T-cell (primary cell): Measurements from ENCODE around the gene ARPC4. TPM values are rescaled to one million over a fixed set of nuclear protein-coding genes. Genes with fewer than 3 reads are reported as not detected.

Source experiments
- ATAC-seq, 4 experiments: fragments of 200-7000 bp in 3 of 4; fragments of 150-1000 bp in 1 of 4; cut with Tn5 transposase; replicated peaks in 1 of 4; 1 replicate in 3 of 4; 2 replicates in 1 of 4; pipeline ENCODE4 v1.10.0; 2021; ENCODE audit warnings: moderate library complexity in 3 of 4, mild to moderate bottlenecking in 2 of 4, moderate number of reproducible peaks in 1 of 4
- CTCF ChIA-PET, 2 donors: fragments of 300-600 bp; sonication (Branson Sonifier 250); formaldehyde crosslinking; loops; one replicate each; lab custom pipeline; 2022; ENCODE audit warnings: antibody characterized with exemption in 2 of 2; lab: Charles Lee
- POLR2A ChIA-PET, 2 donors: fragments of 300-600 bp; sonication (Branson Sonifier 250); formaldehyde crosslinking; loops; one replicate each; lab custom pipeline; 2022; ENCODE audit warnings: antibody characterized with exemption in 2 of 2; lab: Charles Lee
- DNase-seq, 35 experiments: peaks; one replicate each; pipeline versions ENCODE4 v3.0.0 to v3.0.0-alpha.2; 2013 to 2023
- H3K27ac ChIP-seq: one replicate; pipeline ENCODE4 v1.5.1; 2013; ENCODE audit warnings: low read length
- H3K27me3 ChIP-seq, 2 experiments: replicated peaks in 1 of 2; 1 replicate in 1 of 2; 2 replicates in 1 of 2; pipeline versions ENCODE4 v1.6.1 to v1.7.0; 2013; ENCODE audit warnings: low read length in 1 of 2, mixed read lengths in 1 of 2; ENCODE audit not compliant: control insufficient read depth in 2 of 2, insufficient read depth in 2 of 2; ENCODE audit errors: extremely low read depth in 1 of 2
- H3K36me3 ChIP-seq, 2 donors: 1 replicate in 1 of 2; 2 replicates in 1 of 2; pipeline versions ENCODE4 v1.6.1 to v1.7.0; 2013; ENCODE audit warnings: low read length in 1 of 2; ENCODE audit not compliant: control insufficient read depth in 2 of 2, insufficient read depth in 1 of 2; ENCODE audit errors: extremely low read depth in 1 of 2
- H3K4me1 ChIP-seq, 2 experiments: 1 replicate in 1 of 2; 2 replicates in 1 of 2; pipeline versions ENCODE4 v1.6.1 to v1.7.0; 2013; ENCODE audit warnings: low read length in 2 of 2, mixed read lengths in 1 of 2; ENCODE audit not compliant: insufficient read depth in 2 of 2, control insufficient read depth in 1 of 2; ENCODE audit errors: extremely low read depth in 1 of 2
- H3K4me3 ChIP-seq, 2 donors: 1 replicate in 1 of 2; 2 replicates in 1 of 2; pipeline versions ENCODE4 v1.5.1 to v1.7.0; 2013; ENCODE audit warnings: mild to moderate bottlenecking in 2 of 2, low read length in 1 of 2, moderate library complexity in 1 of 2; ENCODE audit not compliant: control insufficient read depth in 1 of 2; ENCODE audit errors: extremely low read depth in 1 of 2
- H3K9me3 ChIP-seq: 2 replicates; pipeline ENCODE4 v1.7.0; 2013
- H3K27ac Mint-ChIP-seq, 2 donors: one replicate each; pipeline ENCODE4 v1.8.0; 2020 to 2021; ENCODE audit warnings: mild to moderate bottlenecking in 2 of 2, mixed read lengths in 2 of 2
- H3K27me3 Mint-ChIP-seq, 2 donors: one replicate each; pipeline ENCODE4 v1.8.0; 2021 to 2022; ENCODE audit warnings: mixed read lengths in 2 of 2
- H3K36me3 Mint-ChIP-seq: one replicate; pipeline ENCODE4 v1.8.0; 2021; ENCODE audit warnings: mixed read lengths
- H3K4me1 Mint-ChIP-seq, 3 donors: one replicate each; pipeline ENCODE4 v1.8.0; 2020 to 2022; ENCODE audit warnings: mixed read lengths in 3 of 3, mild to moderate bottlenecking in 1 of 3
- H3K4me3 Mint-ChIP-seq, 3 donors: one replicate each; pipeline ENCODE4 v1.8.0; 2020 to 2022; ENCODE audit warnings: mild to moderate bottlenecking in 3 of 3, mixed read lengths in 3 of 3, moderate library complexity in 3 of 3
- H3K9me3 Mint-ChIP-seq, 3 donors: one replicate each; pipeline ENCODE4 v1.8.0; 2020 to 2022; ENCODE audit warnings: mixed read lengths in 3 of 3
- WGBS: methylation state at CpG from one replicate; pipeline ENCODE4 v1.1.5; 2013; ENCODE audit warnings: missing lambda C conversion rate; ENCODE audit not compliant: insufficient coverage; 5-methylcytosine and 5-hydroxymethylcytosine counted together
- total RNA-seq, 35 experiments: library from RNA in 6 of 35; stranded (reverse) in 6 of 35; fragments of 120-200 nt in 1 of 35; gene quantifications; one replicate each; pipeline versions ENCODE4 v1.2.1 to v1.2.4 and lab custom pipeline; 2013 to 2026

Gene ARPC4
- total RNA-seq, 5 donors from 2014 or later (not counting 1 experiment from before 2014, with no cell fraction given): 144 to 160 (median 147) TPM

DNA sequence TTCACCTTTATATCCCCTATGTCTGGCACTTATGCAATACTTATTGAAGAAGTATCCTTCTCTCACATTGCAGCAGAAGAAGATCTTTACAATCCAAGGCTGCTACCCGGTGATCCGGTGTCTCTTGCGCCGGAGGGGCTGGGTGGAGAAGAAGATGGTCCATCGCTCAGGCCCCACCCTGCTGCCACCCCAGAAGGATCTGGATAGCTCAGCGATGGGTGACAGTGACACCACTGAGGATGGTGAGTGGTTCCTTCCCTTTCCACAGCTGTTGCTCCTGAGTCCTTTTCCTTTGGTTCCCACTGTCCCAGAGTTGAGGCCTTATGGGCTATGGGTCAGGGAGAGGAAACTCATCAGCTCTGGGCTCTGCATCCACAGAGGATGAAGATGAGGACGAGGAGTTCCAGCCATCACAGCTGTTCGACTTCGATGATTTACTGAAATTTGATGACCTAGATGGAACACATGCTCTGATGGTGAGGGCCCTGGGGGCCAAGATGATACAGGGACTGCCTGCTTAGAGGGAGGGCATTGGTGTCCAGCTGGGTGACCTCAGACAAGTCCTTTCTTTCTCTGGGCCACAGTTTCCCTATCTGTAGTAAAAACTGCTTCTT, 20.1 kb downstream of the ARPC4 start:
- Histone ChIP-seq H3K27ac (no peak overlapping the region), H3K4me3 (no peak overlapping the region), H3K36me3 (peaks cover 0 to 5% of the 10 kb centered on the region in 2 donors), H3K27me3 (no peaks in the 10 kb centered on the region), H3K4me1 (peaks cover 3 to 26% of the 10 kb centered on the region in 2 experiments), H3K9me3 (no peaks in the 10 kb centered on the region)
- Mint-ChIP-seq H3K27ac (no peak overlapping the region), H3K27me3 (no peaks in the 10 kb centered on the region), H3K36me3 (peaks cover 4% of the 10 kb centered on the region), H3K9me3 (no peaks in the 10 kb centered on the region), H3K4me1 (peaks cover 27 to 34% (median 33%) of the 10 kb centered on the region in 3 donors), H3K4me3 (no peak overlapping the region)
- DNase-seq (no peak), ATAC-seq (no peak)
- ChIA-PET POLR2A (no interaction called here), CTCF (no interaction called here)
- WGBS: 97% methylated on average over 4 of the region's 9 CpGs

DNA sequence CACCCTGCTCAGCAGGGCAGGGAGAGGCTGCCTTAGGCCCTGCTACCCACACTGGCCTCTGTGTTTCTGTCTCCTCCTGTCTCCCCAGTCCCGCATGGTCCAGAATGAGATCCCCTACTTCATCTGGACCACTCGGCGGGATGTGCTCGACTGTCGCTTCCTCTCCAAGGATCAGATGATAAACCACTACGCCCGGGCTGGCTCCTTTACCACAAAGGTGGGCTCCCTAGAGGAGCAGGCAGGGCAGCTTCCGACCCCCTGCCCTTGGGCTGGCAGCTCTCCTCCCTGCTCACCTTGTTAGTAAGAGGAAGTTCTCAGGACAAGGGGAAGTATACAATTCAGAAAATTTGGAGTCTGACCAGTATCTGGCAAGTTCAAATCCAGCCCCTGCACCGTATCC, 23.1 kb downstream of the ARPC4 start:
- Histone ChIP-seq H3K36me3 (peaks cover 2 to 5% of the 10 kb centered on the region in 2 donors), H3K27me3 (no peaks in the 10 kb centered on the region), H3K4me1 (no peaks in the 10 kb centered on the region), H3K4me3 (no peak overlapping the region), H3K9me3 (no peaks in the 10 kb centered on the region), H3K27ac (no peak overlapping the region)
- Mint-ChIP-seq H3K4me1 (peaks cover 5 to 10% (median 8%) of the 10 kb centered on the region in 3 donors), H3K9me3 (no peaks in the 10 kb centered on the region), H3K27ac (no peak overlapping the region), H3K4me3 (no peak overlapping the region), H3K27me3 (no peaks in the 10 kb centered on the region), H3K36me3 (peaks cover 10% of the 10 kb centered on the region)
- ChIA-PET CTCF (no interaction called here), POLR2A (no interaction called here)
- WGBS: 100% methylated on average over 1 of the region's 9 CpGs
- DNase-seq (no peak), ATAC-seq (no peak)

DNA sequence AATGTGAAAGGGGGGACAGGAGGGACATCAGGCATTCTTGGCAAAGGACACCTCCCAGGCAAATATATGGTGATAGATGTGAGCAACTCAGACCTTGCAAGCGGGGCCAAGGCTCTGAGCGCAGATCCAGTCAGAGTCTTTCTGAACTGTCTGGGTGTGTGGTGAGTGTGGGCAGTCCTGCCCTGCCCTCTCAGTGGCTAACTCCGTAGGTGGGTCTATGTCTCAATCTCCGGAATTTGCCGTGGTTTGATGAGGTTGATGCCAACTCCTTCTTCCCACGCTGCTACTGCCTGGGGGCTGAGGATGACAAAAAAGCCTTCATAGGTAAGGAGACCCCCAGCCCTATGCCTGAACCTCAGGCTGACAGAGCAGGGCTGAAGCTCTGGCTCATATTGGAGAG, 24.6 kb downstream of the ARPC4 start:
- no peaks in the 10 kb centered on the region for H3K9me3 ChIP-seq
- Mint-ChIP-seq H3K27me3 (no peaks in the 10 kb centered on the region), H3K4me3 (no peak overlapping the region), H3K9me3 (no peaks in the 10 kb centered on the region), H3K27ac (no peak overlapping the region), H3K4me1 (peaks cover 0 to 4% (median 0%) of the 10 kb centered on the region in 3 donors), H3K36me3 (peaks cover 10% of the 10 kb centered on the region)
- ChIA-PET POLR2A (no interaction called here), CTCF (interaction anchor here (0.6 kb wide), 2 partner anchors 13 to 28 kb away, joined by 3 read pairs; no protein-coding TSS in a partner anchor)
- H3K4me3 ChIP-seq: no peak overlapping the region
- WGBS: 100% methylated on average over 2 of the region's 6 CpGs
- no peak overlapping the region for H3K27ac ChIP-seq
- ATAC-seq (no peak), DNase-seq (no peak)
- peaks cover 2 to 9% of the 10 kb centered on the region in 2 donors for H3K36me3 ChIP-seq
- H3K27me3 ChIP-seq: no peaks in the 10 kb centered on the region
- no peaks in the 10 kb centered on the region for H3K4me1 ChIP-seq

DNA sequence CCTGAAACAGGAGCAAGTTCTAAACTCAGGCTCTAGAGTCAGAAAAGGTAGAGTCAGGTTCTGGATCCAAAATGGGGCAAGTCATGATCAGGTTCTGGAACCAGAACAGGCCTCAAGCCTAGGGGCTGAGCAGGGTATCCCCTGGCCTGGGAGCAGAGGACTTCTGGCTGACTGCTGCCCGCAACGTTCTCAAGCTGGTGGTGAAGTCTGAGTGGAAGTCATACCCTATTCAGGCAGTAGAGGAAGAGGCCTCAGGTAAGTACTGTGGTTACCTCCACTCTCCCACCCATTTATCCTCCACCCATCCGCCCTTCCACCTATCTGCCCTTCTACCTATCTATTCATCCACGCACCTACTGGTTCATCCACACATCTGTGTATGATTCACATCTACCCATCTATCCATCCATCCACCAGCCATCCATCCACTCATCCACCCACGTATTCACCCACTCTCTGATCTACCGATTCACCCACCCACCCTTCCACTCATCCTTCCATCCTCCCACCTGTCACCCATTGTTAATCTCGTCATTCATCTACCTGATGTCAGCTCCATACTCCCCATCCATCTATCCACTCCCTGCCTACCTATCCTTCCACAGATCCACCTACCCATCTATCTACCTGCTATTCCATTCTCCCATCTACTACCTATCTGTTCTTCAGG, 25.9 kb downstream of the ARPC4 start:
- no peak overlapping the region for H3K27ac ChIP-seq
- no peak overlapping the region for H3K4me3 Mint-ChIP-seq
- ATAC-seq: no peak
- CTCF ChIA-PET: no interaction called here
- no peaks in the 10 kb centered on the region for H3K9me3 ChIP-seq
- H3K9me3 Mint-ChIP-seq: no peaks in the 10 kb centered on the region
- H3K4me1 ChIP-seq: no peaks in the 10 kb centered on the region
- H3K36me3 ChIP-seq: peaks cover 2 to 8% of the 10 kb centered on the region in 2 donors
- H3K27me3 Mint-ChIP-seq: no peaks in the 10 kb centered on the region
- H3K4me1 Mint-ChIP-seq: peaks cover 0 to 4% (median 0%) of the 10 kb centered on the region in 3 donors
- H3K27ac Mint-ChIP-seq: no peak overlapping the region
- no peak for DNase-seq
- H3K36me3 Mint-ChIP-seq: peaks cover 6% of the 10 kb centered on the region
- POLR2A ChIA-PET: no interaction called here
- WGBS: 93% methylated on average over 7 of the region's 7 CpGs
- no peak overlapping the region for H3K4me3 ChIP-seq
- H3K27me3 ChIP-seq: no peaks in the 10 kb centered on the region

DNA sequence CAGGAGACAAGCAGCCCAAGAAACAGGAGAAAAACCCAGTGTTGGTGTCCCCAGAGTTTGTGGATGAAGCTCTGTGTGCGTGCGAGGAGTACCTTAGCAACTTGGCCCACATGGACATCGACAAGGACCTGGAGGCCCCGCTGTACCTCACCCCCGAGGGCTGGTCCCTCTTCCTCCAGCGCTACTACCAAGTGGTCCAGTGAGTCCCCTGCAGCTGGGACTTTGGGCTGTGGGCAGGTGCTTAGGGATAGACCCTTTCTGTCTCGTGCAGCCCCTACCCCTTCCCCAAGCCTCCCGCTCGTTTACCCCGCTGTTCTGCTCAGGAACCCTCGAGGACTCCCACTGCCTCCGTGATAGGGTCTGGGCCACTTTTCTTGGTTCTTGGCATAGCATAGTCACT, 27.7 kb downstream of the ARPC4 start:
- H3K27me3 Mint-ChIP-seq: no peaks in the 10 kb centered on the region
- H3K9me3 Mint-ChIP-seq: no peaks in the 10 kb centered on the region
- H3K4me3 Mint-ChIP-seq: no peak overlapping the region
- CTCF ChIA-PET: no interaction called here
- Histone ChIP-seq H3K4me1 (no peaks in the 10 kb centered on the region), H3K9me3 (no peaks in the 10 kb centered on the region), H3K27me3 (no peaks in the 10 kb centered on the region), H3K4me3 (no peak overlapping the region), H3K36me3 (peaks cover 2 to 5% of the 10 kb centered on the region in 2 donors), H3K27ac (no peak overlapping the region)
- 98% methylated on average over 7 of the region's 12 CpGs for WGBS
- peaks cover 0 to 4% (median 0%) of the 10 kb centered on the region in 3 donors for H3K4me1 Mint-ChIP-seq
- peaks cover 6% of the 10 kb centered on the region for H3K36me3 Mint-ChIP-seq
- no peak for DNase-seq
- POLR2A ChIA-PET: no interaction called here
- no peak for ATAC-seq
- no peak overlapping the region for H3K27ac Mint-ChIP-seq

DNA sequence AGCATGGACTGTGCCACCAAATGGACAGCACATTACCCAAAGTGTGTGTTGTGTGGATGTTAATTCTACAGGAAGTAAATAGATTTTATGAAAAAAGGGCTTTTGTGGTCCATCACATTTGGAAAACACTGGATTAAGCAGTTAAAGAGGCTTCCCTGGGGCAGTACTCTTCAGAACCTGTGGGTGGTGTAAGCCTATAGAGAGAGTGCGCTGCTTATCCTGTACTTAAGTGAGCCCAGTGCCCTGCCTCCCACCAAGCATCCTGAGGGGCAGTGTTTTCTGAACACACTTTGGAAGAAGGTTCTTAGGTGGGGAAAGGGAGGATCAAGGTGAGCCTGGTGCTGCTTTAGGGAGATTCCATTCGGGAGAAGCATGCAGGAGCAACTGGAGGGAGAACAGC, 28.1 kb downstream of the ARPC4 start:
- H3K36me3 Mint-ChIP-seq: peaks cover 6% of the 10 kb centered on the region
- CTCF ChIA-PET: no interaction called here
- no peak overlapping the region for H3K27ac Mint-ChIP-seq
- H3K36me3 ChIP-seq: peaks cover 2 to 5% of the 10 kb centered on the region in 2 donors
- no peaks in the 10 kb centered on the region for H3K27me3 ChIP-seq
- H3K9me3 ChIP-seq: no peaks in the 10 kb centered on the region
- no peak overlapping the region for H3K27ac ChIP-seq
- no peak overlapping the region for H3K4me3 ChIP-seq
- POLR2A ChIA-PET: no interaction called here
- H3K4me3 Mint-ChIP-seq: no peak overlapping the region
- 94% methylated on average over 2 of the region's 2 CpGs for WGBS
- ATAC-seq (peak in 1 of 4 experiments; percentile 38), DNase-seq (no peak)
- no peaks in the 10 kb centered on the region for H3K27me3 Mint-ChIP-seq
- peaks cover 0 to 4% (median 0%) of the 10 kb centered on the region in 3 donors for H3K4me1 Mint-ChIP-seq
- no peaks in the 10 kb centered on the region for H3K4me1 ChIP-seq
- no peaks in the 10 kb centered on the region for H3K9me3 Mint-ChIP-seq
